HepG2 (cell line): ENCODE results near the gene PKLR. TPM values are rescaled to one million over a fixed set of nuclear protein-coding genes. Genes with fewer than 3 reads are reported as not detected.
A peak's percentile ranks its signal among the peaks of the same experiment; 100 is the strongest.

Experiments
- ERF ChIP-seq: IDR thresholded peaks from 2 replicates; pipeline ENCODE4 v1.6.1; 2018; ENCODE audit warnings: missing biosample characterization, missing genetic modification reagents
- GABPA ChIP-seq, 2 experiments: IDR thresholded peaks; 2 replicates each; pipeline ENCODE4 v1.6.1; 2011 to 2016; ENCODE audit warnings: low read depth in 2 of 2, low read length in 1 of 2, missing biosample characterization in 1 of 2, missing genetic modification characterization in 1 of 2
- GATAD1 ChIP-seq: IDR thresholded peaks from 2 replicates; pipeline ENCODE4 v1.6.1; 2016; ENCODE audit warnings: missing genetic modification reagents, missing compliant biosample characterization
- JUNB ChIP-seq: sonication (generic); formaldehyde crosslinking; IDR thresholded peaks from 2 replicates; pipeline ENCODE4 v1.8.0; 2022; ENCODE audit warnings: missing genetic modification reagents, mild to moderate bottlenecking, borderline replicate concordance
- KLF6 ChIP-seq: IDR thresholded peaks from 2 replicates; pipeline ENCODE4 v1.8.0; 2016; ENCODE audit warnings: missing biosample characterization, missing genetic modification reagents
- LCORL ChIP-seq, 2 experiments: fragments of 450-650 bp in 1 of 2; sonication (generic) in 1 of 2; formaldehyde crosslinking in 1 of 2; IDR thresholded peaks; 2 replicates each; pipeline versions ENCODE4 v1.5.0 to v1.6.1; 2017 to 2020; ENCODE audit warnings: antibody characterized with exemption in 1 of 2, missing genetic modification reagents in 1 of 2
- NFIB ChIP-seq: sonication (generic); formaldehyde crosslinking; IDR thresholded peaks from 2 replicates; pipeline ENCODE4 v1.9.0; 2021; ENCODE audit warnings: missing genetic modification reagents, mild to moderate bottlenecking, borderline replicate concordance
- SALL1 ChIP-seq: sonication (generic); formaldehyde crosslinking; IDR thresholded peaks from 2 replicates; pipeline ENCODE4 v1.8.0; 2022; ENCODE audit warnings: mild to moderate bottlenecking, missing genetic modification reagents
- SIN3A ChIP-seq: IDR thresholded peaks from 2 replicates; pipeline ENCODE4 v1.6.1; 2011; ENCODE audit warnings: low read depth, mild to moderate bottlenecking, control low read depth, low read length, borderline replicate concordance
- SMAD3 ChIP-seq: sonication (generic); formaldehyde crosslinking; IDR thresholded peaks from 2 replicates; pipeline ENCODE4 v1.4.0; 2020; ENCODE audit warnings: missing genetic modification reagents
- SNAPC2 ChIP-seq: sonication (generic); formaldehyde crosslinking; IDR thresholded peaks from 2 replicates; pipeline ENCODE4 v1.8.1; 2022; ENCODE audit warnings: mild to moderate bottlenecking, missing genetic modification reagents
- SPEN ChIP-seq: sonication (generic); formaldehyde crosslinking; IDR thresholded peaks from 2 replicates; pipeline ENCODE4 v1.5.1; 2020; ENCODE audit warnings: low read depth, mild to moderate bottlenecking, missing genetic modification reagents
- ZNF329 ChIP-seq: sonication (generic); formaldehyde crosslinking; IDR thresholded peaks from 2 replicates; pipeline ENCODE4 v1.9.0; 2021; ENCODE audit warnings: low read depth, mild to moderate bottlenecking, missing genetic modification reagents
- ZNF441 ChIP-seq: sonication (generic); formaldehyde crosslinking; IDR thresholded peaks from 2 replicates; pipeline ENCODE4 v1.7.0; 2021; ENCODE audit warnings: missing genetic modification reagents, borderline replicate concordance
- ZNF614 ChIP-seq: IDR thresholded peaks from 2 replicates; pipeline ENCODE4 v1.6.1; 2018; ENCODE audit warnings: missing biosample characterization, missing genetic modification reagents, inconsistent platforms, borderline replicate concordance
- ZNF629 ChIP-seq: sonication (generic); formaldehyde crosslinking; conservative IDR thresholded peaks from 2 replicates; pipeline ENCODE4 v1.5.0; 2020; ENCODE audit warnings: missing genetic modification reagents
- ZSCAN21 ChIP-seq: sonication (generic); formaldehyde crosslinking; IDR thresholded peaks from 2 replicates; pipeline ENCODE4 v1.8.0; 2022; ENCODE audit warnings: mild to moderate bottlenecking, missing genetic modification reagents, moderate library complexity, borderline replicate concordance
- polyA plus RNA-seq, 8 experiments: library from polyadenylated mRNA; depleted of rRNA in 3 of 8; stranded (reverse) in 7 of 8; unstranded in 1 of 8; fragments of >200 nt; fragmentation: Illumina TruSeq in 4 of 8; extraction: Trizol in 4 of 8; gene quantifications; 2 replicates each; pipeline versions ENCODE4 v1.2.1 to v1.2.3, GENCODE V29; 2011 to 2016; ENCODE audit warnings: low read depth in 4 of 8, missing spikeins in 1 of 8, mixed read lengths in 1 of 8; ENCODE audit not compliant: insufficient read depth in 1 of 8
- total RNA-seq, 5 experiments: library from RNA; depleted of rRNA; stranded (reverse); fragments of >200 nt; fragmentation: Illumina TruSeq; extraction: Trizol; gene quantifications; 2 replicates each; pipeline ENCODE4 v1.2.3, GENCODE V29; 2016; ENCODE audit warnings: low read depth in 1 of 5
- TF ChIP-seq, protein P1 (sequence below): sonication (generic); formaldehyde crosslinking; IDR thresholded peaks from 2 replicates; pipeline ENCODE4 v1.8.0; 2022; ENCODE audit warnings: mild to moderate bottlenecking, missing genetic modification reagents, borderline replicate concordance
- TF ChIP-seq, protein P2 (sequence below): sonication (generic); formaldehyde crosslinking; IDR thresholded peaks from 2 replicates; pipeline ENCODE4 v1.4.0; 2020; ENCODE audit warnings: mild to moderate bottlenecking, missing genetic modification reagents

PKLR gene
- total and polyA plus RNA-seq, 2 of the 13 experiments (the other 11 are each of a cell fraction or from before 2014, with no cell fraction given) = 10.3 to 29.3 TPM

DNA sequence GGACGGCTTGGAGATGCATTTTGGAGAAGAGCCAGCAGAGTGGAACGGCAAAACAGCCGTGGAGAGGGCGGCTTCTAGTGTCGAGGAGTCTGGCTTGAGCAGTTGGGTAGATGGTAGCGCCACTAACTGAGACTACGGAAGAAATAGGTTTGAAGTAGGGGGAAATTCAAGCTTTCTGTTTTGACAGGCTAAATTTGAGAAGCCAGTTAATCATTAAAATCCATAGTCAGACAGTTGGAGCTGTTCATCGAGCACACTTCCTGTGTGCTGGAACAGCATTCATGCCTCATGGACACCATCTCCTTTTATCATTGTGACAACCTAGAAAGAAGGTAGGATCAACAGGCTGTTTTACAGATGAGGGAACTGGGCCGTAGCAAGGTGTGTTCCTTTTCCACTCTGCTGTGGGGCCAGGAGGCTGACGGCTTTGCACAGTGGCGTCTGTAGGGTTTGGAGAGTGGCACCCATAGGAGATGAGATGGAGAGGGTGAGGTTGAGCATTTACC is 3.4 kb upstream of the PKLR start (continued):
- TF ChIP-seq, protein P1, sequence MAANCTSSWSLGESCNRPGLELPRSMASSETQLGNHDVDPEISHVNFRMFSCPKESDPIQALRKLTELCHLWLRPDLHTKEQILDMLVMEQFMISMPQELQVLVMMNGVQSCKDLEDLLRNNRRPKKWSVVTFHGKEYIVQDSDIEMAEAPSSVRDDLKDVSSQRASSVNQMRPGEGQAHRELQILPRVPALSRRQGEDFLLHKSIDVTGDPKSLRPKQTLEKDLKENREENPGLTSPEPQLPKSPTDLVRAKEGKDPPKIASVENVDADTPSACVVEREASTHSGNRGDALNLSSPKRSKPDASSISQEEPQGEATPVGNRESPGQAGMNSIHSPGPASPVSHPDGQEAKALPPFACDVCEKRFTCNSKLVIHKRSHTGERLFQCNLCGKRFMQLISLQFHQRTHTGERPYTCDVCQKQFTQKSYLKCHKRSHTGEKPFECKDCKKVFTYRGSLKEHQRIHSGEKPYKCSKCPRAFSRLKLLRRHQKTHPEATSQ (CRISPR knock-in tag) = no peak
- TF ChIP-seq ZNF614 (CRISPR knock-in tag) (0 out of 2 replicates have a peak, but pooled peaks have one; percentile 55), GATAD1 (CRISPR knock-in tag) (0 out of 2 replicates have a peak, but pooled peaks have one; percentile 22), ZNF441 (0 out of 2 replicates have a peak, but pooled peaks have one; percentile 50), ZSCAN21 (0 out of 2 replicates have a peak, but pooled peaks have one; percentile 23), SIN3A (peak; percentile 65; the same call in 1 of the 2 replicates), LCORL (IDR thresholded peaks at IDR 0.05) (no peak), LCORL (CRISPR knock-in tag; IDR thresholded peaks at IDR 0.05) (peak; percentile 42; the same call in 1 of the 2 replicates), JUNB (no peak), SALL1 (peak; percentile 45), SNAPC2 (CRISPR knock-in tag) (peak; percentile 72; the same call in 1 of the 2 replicates), ZNF329 (CRISPR knock-in tag) (no peak), GABPA (IDR thresholded peaks at IDR 0.05; ENCODE audit: low read depth, low read length) (no peak), GABPA (CRISPR knock-in tag; IDR thresholded peaks at IDR 0.05; ENCODE audit: low read depth) (peak; percentile 67), ERF (CRISPR knock-in tag) (0 out of 2 replicates have a peak, but pooled peaks have one; percentile 23), KLF6 (CRISPR knock-in tag) (0 out of 2 replicates have a peak, but pooled peaks have one; percentile 37), ZNF629 (CRISPR knock-in tag) (no peak), SPEN (CRISPR knock-in tag) (0 out of 2 replicates have a peak, but pooled peaks have one; percentile 32), NFIB (no peak), SMAD3 (CRISPR knock-in tag) (peak; percentile 36; the same call in 1 of the 2 replicates)
- TF ChIP-seq, protein P2, sequence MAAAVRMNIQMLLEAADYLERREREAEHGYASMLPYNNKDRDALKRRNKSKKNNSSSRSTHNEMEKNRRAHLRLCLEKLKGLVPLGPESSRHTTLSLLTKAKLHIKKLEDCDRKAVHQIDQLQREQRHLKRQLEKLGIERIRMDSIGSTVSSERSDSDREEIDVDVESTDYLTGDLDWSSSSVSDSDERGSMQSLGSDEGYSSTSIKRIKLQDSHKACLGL (CRISPR knock-in tag) = peak; percentile 18; the same call in 1 of the 2 replicates
